ENCODE data around the gene FAM72B. TPM values are rescaled to one million over a fixed set of nuclear protein-coding genes. Genes with fewer than 3 reads are reported as not detected.
"Not testable (repeated sequence)": the region's sequence is repeated elsewhere in the genome, so short reads cannot be mapped to it uniquely, and the experiment has no call there.

FAM72B gene
- total and polyA plus RNA-seq, 2 donors = 3.5 to 8.5 TPM

GRCh38 chr1:121183867-121184266 is 273 bp downstream of the FAM72B start:
- not testable (repeated sequence) for H3K36me3 ChIP-seq (ENCODE audit: control insufficient read depth in 2 of 2, insufficient read depth in 2 of 2, low read length in 1 of 2); H3K27ac ChIP-seq (ENCODE audit: low read depth in 1 of 2, low read length in 1 of 2); DNase-seq (ENCODE audit: low read depth in 6 of 9, low spot score in 9 of 9); H3K4me1 ChIP-seq (ENCODE audit: control insufficient read depth in 2 of 2, insufficient read depth in 2 of 2, low read length in 2 of 2); H3K9me3 ChIP-seq (ENCODE audit: control insufficient read depth in 2 of 2, insufficient read depth in 1 of 2, low read length in 1 of 2); H3K27me3 ChIP-seq (ENCODE audit: control insufficient read depth in 2 of 2, insufficient read depth in 1 of 2, low read length in 1 of 2)
- H3K4me3 ChIP-seq (ENCODE audit: low read length in 2 of 2) = peak overlapping the region in 1 of 2 donors; percentile 43
- 3% methylated on average over 14 of the region's 31 CpGs for WGBS

GRCh38 chr1:121178197-121178596 is 5.9 kb downstream of the FAM72B start:
- H3K27ac ChIP-seq (ENCODE audit: low read depth in 1 of 2, low read length in 1 of 2); DNase-seq (ENCODE audit: low read depth in 6 of 9, low spot score in 9 of 9); H3K9me3 ChIP-seq (ENCODE audit: control insufficient read depth in 2 of 2, insufficient read depth in 1 of 2, low read length in 1 of 2); H3K4me1 ChIP-seq (ENCODE audit: control insufficient read depth in 2 of 2, insufficient read depth in 2 of 2, low read length in 2 of 2); H3K36me3 ChIP-seq (ENCODE audit: control insufficient read depth in 2 of 2, insufficient read depth in 2 of 2, low read length in 1 of 2); H3K4me3 ChIP-seq (ENCODE audit: low read length in 2 of 2); H3K27me3 ChIP-seq (ENCODE audit: control insufficient read depth in 2 of 2, insufficient read depth in 1 of 2, low read length in 1 of 2): not testable (repeated sequence)

- not testable (repeated sequence) for H3K9me3 ChIP-seq (ENCODE audit: control insufficient read depth in 2 of 2, insufficient read depth in 1 of 2, low read length in 1 of 2); DNase-seq (ENCODE audit: low read depth in 6 of 9, low spot score in 9 of 9); H3K4me1 ChIP-seq (ENCODE audit: control insufficient read depth in 2 of 2, insufficient read depth in 2 of 2, low read length in 2 of 2); H3K27ac ChIP-seq (ENCODE audit: low read depth in 1 of 2, low read length in 1 of 2); H3K36me3 ChIP-seq (ENCODE audit: control insufficient read depth in 2 of 2, insufficient read depth in 2 of 2, low read length in 1 of 2); H3K27me3 ChIP-seq (ENCODE audit: control insufficient read depth in 2 of 2, insufficient read depth in 1 of 2, low read length in 1 of 2); H3K4me3 ChIP-seq (ENCODE audit: low read length in 2 of 2)
- WGBS = 100% methylated on average over 2 of the region's 2 CpGs
These were observed 7.5 kb downstream of the FAM72B start for GRCh38 chr1:121176649-121177048.

- not testable (repeated sequence) for H3K36me3 ChIP-seq (ENCODE audit: control insufficient read depth in 2 of 2, insufficient read depth in 2 of 2, low read length in 1 of 2); H3K27me3 ChIP-seq (ENCODE audit: control insufficient read depth in 2 of 2, insufficient read depth in 1 of 2, low read length in 1 of 2); DNase-seq (ENCODE audit: low read depth in 6 of 9, low spot score in 9 of 9); H3K27ac ChIP-seq (ENCODE audit: low read depth in 1 of 2, low read length in 1 of 2); H3K4me1 ChIP-seq (ENCODE audit: control insufficient read depth in 2 of 2, insufficient read depth in 2 of 2, low read length in 2 of 2); H3K9me3 ChIP-seq (ENCODE audit: control insufficient read depth in 2 of 2, insufficient read depth in 1 of 2, low read length in 1 of 2); H3K4me3 ChIP-seq (ENCODE audit: low read length in 2 of 2)
- 95% methylated on average over 2 of the region's 3 CpGs for WGBS
These were observed 15.9 kb downstream of the FAM72B start for GRCh38 chr1:121168152-121168668.

GRCh38 chr1:121167225-121167738 is 16.9 kb downstream of the FAM72B start:
- H3K36me3 ChIP-seq (ENCODE audit: control insufficient read depth in 2 of 2, insufficient read depth in 2 of 2, low read length in 1 of 2); H3K27ac ChIP-seq (ENCODE audit: low read depth in 1 of 2, low read length in 1 of 2); H3K4me1 ChIP-seq (ENCODE audit: control insufficient read depth in 2 of 2, insufficient read depth in 2 of 2, low read length in 2 of 2); H3K27me3 ChIP-seq (ENCODE audit: control insufficient read depth in 2 of 2, insufficient read depth in 1 of 2, low read length in 1 of 2); H3K4me3 ChIP-seq (ENCODE audit: low read length in 2 of 2); H3K9me3 ChIP-seq (ENCODE audit: control insufficient read depth in 2 of 2, insufficient read depth in 1 of 2, low read length in 1 of 2); DNase-seq (ENCODE audit: low read depth in 6 of 9, low spot score in 9 of 9): not testable (repeated sequence)
- 96% methylated on average over 2 of the region's 2 CpGs for WGBS

GRCh38 chr1:121165296-121165695 is 18.8 kb downstream of the FAM72B start:
- H3K27me3 ChIP-seq (ENCODE audit: control insufficient read depth in 2 of 2, insufficient read depth in 1 of 2, low read length in 1 of 2); H3K27ac ChIP-seq (ENCODE audit: low read depth in 1 of 2, low read length in 1 of 2); H3K9me3 ChIP-seq (ENCODE audit: control insufficient read depth in 2 of 2, insufficient read depth in 1 of 2, low read length in 1 of 2); DNase-seq (ENCODE audit: low read depth in 6 of 9, low spot score in 9 of 9); H3K36me3 ChIP-seq (ENCODE audit: control insufficient read depth in 2 of 2, insufficient read depth in 2 of 2, low read length in 1 of 2); H3K4me3 ChIP-seq (ENCODE audit: low read length in 2 of 2); H3K4me1 ChIP-seq (ENCODE audit: control insufficient read depth in 2 of 2, insufficient read depth in 2 of 2, low read length in 2 of 2): not testable (repeated sequence)

GRCh38 chr1:121163850-121164757 is 20.0 kb downstream of the FAM72B start:
- H3K4me3 ChIP-seq (ENCODE audit: low read length in 2 of 2); H3K36me3 ChIP-seq (ENCODE audit: control insufficient read depth in 2 of 2, insufficient read depth in 2 of 2, low read length in 1 of 2); H3K27ac ChIP-seq (ENCODE audit: low read depth in 1 of 2, low read length in 1 of 2); H3K27me3 ChIP-seq (ENCODE audit: control insufficient read depth in 2 of 2, insufficient read depth in 1 of 2, low read length in 1 of 2); DNase-seq (ENCODE audit: low read depth in 6 of 9, low spot score in 9 of 9); H3K4me1 ChIP-seq (ENCODE audit: control insufficient read depth in 2 of 2, insufficient read depth in 2 of 2, low read length in 2 of 2); H3K9me3 ChIP-seq (ENCODE audit: control insufficient read depth in 2 of 2, insufficient read depth in 1 of 2, low read length in 1 of 2): not testable (repeated sequence)
- WGBS = over 99% methylated on average over 4 of the region's 5 CpGs

GRCh38 chr1:121161199-121161901 is 22.8 kb downstream of the FAM72B start:
- H3K4me1 ChIP-seq (ENCODE audit: control insufficient read depth in 2 of 2, insufficient read depth in 2 of 2, low read length in 2 of 2); H3K9me3 ChIP-seq (ENCODE audit: control insufficient read depth in 2 of 2, insufficient read depth in 1 of 2, low read length in 1 of 2); DNase-seq (ENCODE audit: low read depth in 6 of 9, low spot score in 9 of 9); H3K36me3 ChIP-seq (ENCODE audit: control insufficient read depth in 2 of 2, insufficient read depth in 2 of 2, low read length in 1 of 2); H3K4me3 ChIP-seq (ENCODE audit: low read length in 2 of 2); H3K27ac ChIP-seq (ENCODE audit: low read depth in 1 of 2, low read length in 1 of 2); H3K27me3 ChIP-seq (ENCODE audit: control insufficient read depth in 2 of 2, insufficient read depth in 1 of 2, low read length in 1 of 2): not testable (repeated sequence)
- 96% methylated on average over 3 of the region's 6 CpGs for WGBS

GRCh38 chr1:121160118-121160517 is 24.0 kb downstream of the FAM72B start:
- not testable (repeated sequence) for H3K4me3 ChIP-seq (ENCODE audit: low read length in 2 of 2)

More at GRCh38 chr1:121160118-121160517, 24.0 kb downstream of the FAM72B start:
- 98% methylated on average over 2 of the region's 2 CpGs for WGBS
- H3K9me3 ChIP-seq (ENCODE audit: control insufficient read depth in 2 of 2, insufficient read depth in 1 of 2, low read length in 1 of 2); H3K4me1 ChIP-seq (ENCODE audit: control insufficient read depth in 2 of 2, insufficient read depth in 2 of 2, low read length in 2 of 2); DNase-seq (ENCODE audit: low read depth in 6 of 9, low spot score in 9 of 9); H3K27me3 ChIP-seq (ENCODE audit: control insufficient read depth in 2 of 2, insufficient read depth in 1 of 2, low read length in 1 of 2); H3K27ac ChIP-seq (ENCODE audit: low read depth in 1 of 2, low read length in 1 of 2); H3K36me3 ChIP-seq (ENCODE audit: control insufficient read depth in 2 of 2, insufficient read depth in 2 of 2, low read length in 1 of 2): not testable (repeated sequence)
